Measurements from ENCODE around the gene GIMAP1. TPM values are rescaled to one million over a fixed set of nuclear protein-coding genes. Genes with fewer than 3 reads are reported as not detected.

Gene GIMAP1
- total RNA-seq, 1 experiment from 2014 or later, result not detected

Other genes starting within 250 kb of the GIMAP1 start
- 0.37 to 0.48 TPM (median 0.37 TPM) in 3 replicates for gene GIMAP7, start 201.7 kb upstream of the GIMAP1 start, total RNA-seq (2021)
- 0.28 to 0.39 TPM (median 0.30 TPM) in 3 replicates for gene GIMAP4, start 149.2 kb upstream of the GIMAP1 start, total RNA-seq (2021)
- gene GIMAP6, start 84.2 kb upstream of the GIMAP1 start, total RNA-seq (2021), result 0.13 to 0.18 TPM (median 0.14 TPM) in 3 replicates
- 0.15 to 0.37 TPM (median 0.18 TPM) in 3 replicates for gene GIMAP2, start 30.9 kb upstream of the GIMAP1 start, total RNA-seq (2021)
- 0.24 to 0.46 TPM (median 0.39 TPM) in 3 replicates for gene GIMAP5, start 20.8 kb downstream of the GIMAP1 start, total RNA-seq (2021)
- 1.0 to 1.6 TPM (median 1.3 TPM) in 3 replicates for gene TMEM176B, start 83.8 kb downstream of the GIMAP1 start, total RNA-seq (2021)
- gene TMEM176A, start 84.2 kb downstream of the GIMAP1 start, total RNA-seq (2021), result 0.30 to 0.74 TPM (median 0.64 TPM) in 3 replicates
- 0.17 to 0.39 TPM (median 0.23 TPM) in 3 replicates for gene AOC1, start 135.9 kb downstream of the GIMAP1 start, total RNA-seq (2021)

Measured in WTC11 (cell line).